BJ (cell line): ENCODE measurements around the gene DMD. TPM values are rescaled to one million over a fixed set of nuclear protein-coding genes. Genes with fewer than 3 reads are reported as not detected.

Experiments used
- CTCF ChIA-PET: fragments of 350-600 bp; formaldehyde crosslinking; extraction: SDS; loops from one replicate; lab custom pipeline; 2021; ENCODE audit warnings: antibody characterized with exemption, inconsistent platforms; lab: Yijun Ruan, JAX
- POLR2A ChIA-PET: fragments of 300-600 bp; sonication (Branson Sonifier 250); formaldehyde crosslinking; extraction: SDS; loops from one replicate; lab custom pipeline; 2021; ENCODE audit warnings: antibody characterized with exemption; lab: Charles Lee
- DNase-seq: peaks from one replicate; pipeline ENCODE4 v3.0.0-alpha.2; 2011; ENCODE audit warnings: low read depth
- H3K27me3 ChIP-seq: 2 replicates; pipeline ENCODE4 v1.6.0; 2011; ENCODE audit warnings: low read length; ENCODE audit not compliant: control insufficient read depth, insufficient read depth
- H3K36me3 ChIP-seq: 2 replicates; pipeline ENCODE4 v1.5.1; 2011; ENCODE audit warnings: low read length; ENCODE audit not compliant: control insufficient read depth, insufficient read depth
- H3K4me3 ChIP-seq: 2 replicates; pipeline ENCODE4 v1.5.1; 2011; ENCODE audit warnings: low read depth, mild to moderate bottlenecking, control low read depth, low read length
- CTCF ChIP-seq: IDR thresholded peaks from 2 replicates; pipeline ENCODE4 v1.5.1; 2011; ENCODE audit warnings: low read depth, mild to moderate bottlenecking, control low read depth, inconsistent platforms, low read length, moderate library complexity; ENCODE audit not compliant: insufficient read depth
- polyA plus RNA-seq: library from polyadenylated mRNA; depleted of rRNA; stranded (reverse); fragments of >200 nt; gene quantifications from 2 replicates; pipeline ENCODE4 v1.2.3, GENCODE V29; 2011

The DMD gene
- polyA plus RNA-seq, 1 experiment: 12.5 TPM

GRCh38 chrX:32451954-32452695 is 759.2 kb downstream of the DMD start:
- no peaks in the 10 kb centered on the region for H3K27me3 ChIP-seq
- H3K36me3 ChIP-seq: no peaks in the 10 kb centered on the region
- no peak for DNase-seq
- no peak for TF ChIP-seq CTCF
- CTCF ChIA-PET: no interaction called here
- POLR2A ChIA-PET: no interaction called here
- no peak overlapping the region for H3K4me3 ChIP-seq

GRCh38 chrX:32448945-32449344 is 762.4 kb downstream of the DMD start:
- POLR2A ChIA-PET: no interaction called here
- CTCF ChIA-PET: no interaction called here
- no peak for DNase-seq
- no peaks in the 10 kb centered on the region for H3K36me3 ChIP-seq
- no peak for TF ChIP-seq CTCF
- no peak overlapping the region for H3K4me3 ChIP-seq
- no peaks in the 10 kb centered on the region for H3K27me3 ChIP-seq

- CTCF ChIA-PET: no interaction called here
These were observed 763.0 kb downstream of the DMD start for GRCh38 chrX:32448320-32448719.

GRCh38 chrX:32447640-32448039 is 763.7 kb downstream of the DMD start:
- Histone ChIP-seq H3K36me3 (no peaks in the 10 kb centered on the region), H3K4me3 (no peak overlapping the region), H3K27me3 (no peaks in the 10 kb centered on the region)
- no peak for TF ChIP-seq CTCF
- POLR2A ChIA-PET: no interaction called here
- CTCF ChIA-PET: no interaction called here
- no peak for DNase-seq

More at GRCh38 chrX:32448320-32448719, 763.0 kb downstream of the DMD start:
- POLR2A ChIA-PET: no interaction called here
- DNase-seq: no peak
- TF ChIP-seq CTCF: no peak
- Histone ChIP-seq H3K27me3 (no peaks in the 10 kb centered on the region), H3K4me3 (no peak overlapping the region), H3K36me3 (no peaks in the 10 kb centered on the region)

GRCh38 chrX:32443841-32444240 is 767.5 kb downstream of the DMD start:
- no peak for TF ChIP-seq CTCF
- no peak overlapping the region for H3K4me3 ChIP-seq
- no peaks in the 10 kb centered on the region for H3K36me3 ChIP-seq
- ChIA-PET POLR2A (no interaction called here), CTCF (no interaction called here)
- H3K27me3 ChIP-seq: no peaks in the 10 kb centered on the region
- DNase-seq: no peak
